Hypothalamus (tissue), 51 donors: ENCODE results near the gene SDHAF1.
"Not testable (repeated sequence)": the region's sequence is repeated elsewhere in the genome, so short reads cannot be mapped to it uniquely, and the experiment has no call there.

ENCODE experiments used
- DNase-seq, 51 donors: peaks; one replicate each; lab custom pipeline; 2025; lab: John Stamatoyannopoulos, UW

Gene SDHAF1

DNA sequence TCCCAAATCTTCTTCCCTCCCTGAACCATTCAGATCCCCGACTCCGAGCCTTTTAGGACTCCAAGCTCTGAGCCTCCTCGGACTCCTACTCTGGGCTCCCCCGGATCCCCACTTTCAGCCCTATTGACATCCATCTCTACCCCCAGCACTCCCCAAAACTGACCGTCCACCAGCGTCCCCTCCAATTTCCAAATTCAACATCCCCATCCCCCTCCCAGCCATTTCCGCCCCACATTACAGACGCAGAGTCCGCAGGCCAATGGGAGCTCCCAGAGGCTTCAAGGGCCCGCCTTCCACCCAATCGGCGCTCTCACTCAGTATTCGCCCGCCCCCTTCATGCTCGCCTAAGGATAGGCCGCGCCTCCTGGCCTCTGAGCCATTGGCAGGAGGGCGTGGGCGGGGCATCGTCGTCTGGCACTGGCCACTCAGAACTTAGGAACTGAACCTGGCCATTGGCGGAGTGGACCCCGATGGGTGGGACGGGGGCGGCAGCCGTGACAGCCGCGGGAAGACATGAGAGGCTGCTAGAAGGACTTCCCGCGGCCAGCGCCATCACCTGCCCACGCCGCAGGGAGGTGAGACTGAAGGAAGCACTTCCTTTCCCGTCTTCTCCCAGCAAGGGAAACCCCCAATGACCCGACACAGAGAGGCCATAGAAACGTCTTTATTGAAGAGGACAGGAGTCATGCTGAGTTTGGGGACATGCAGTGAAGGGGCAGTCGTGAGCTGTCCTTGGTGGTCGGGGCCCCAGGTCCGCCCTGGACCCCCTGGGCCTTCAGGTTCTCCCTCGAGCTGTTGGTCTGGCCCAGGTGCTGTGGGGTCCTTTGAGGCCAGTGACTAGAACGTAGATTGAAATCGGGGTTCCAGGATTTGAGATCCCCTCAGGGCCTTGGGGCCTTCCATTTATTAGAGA lies 19.3 kb downstream of the SDHAF1 start, which contains the start of gene ALKBH6:
TSS of gene ALKBH6 (minus strand) at position 202 of the 913 bp plus-strand sequence. CDS start 816 bp downstream, outside the sequence.
- DNase-seq, result peak; percentile 65 to 99 (median 97)

DNA sequence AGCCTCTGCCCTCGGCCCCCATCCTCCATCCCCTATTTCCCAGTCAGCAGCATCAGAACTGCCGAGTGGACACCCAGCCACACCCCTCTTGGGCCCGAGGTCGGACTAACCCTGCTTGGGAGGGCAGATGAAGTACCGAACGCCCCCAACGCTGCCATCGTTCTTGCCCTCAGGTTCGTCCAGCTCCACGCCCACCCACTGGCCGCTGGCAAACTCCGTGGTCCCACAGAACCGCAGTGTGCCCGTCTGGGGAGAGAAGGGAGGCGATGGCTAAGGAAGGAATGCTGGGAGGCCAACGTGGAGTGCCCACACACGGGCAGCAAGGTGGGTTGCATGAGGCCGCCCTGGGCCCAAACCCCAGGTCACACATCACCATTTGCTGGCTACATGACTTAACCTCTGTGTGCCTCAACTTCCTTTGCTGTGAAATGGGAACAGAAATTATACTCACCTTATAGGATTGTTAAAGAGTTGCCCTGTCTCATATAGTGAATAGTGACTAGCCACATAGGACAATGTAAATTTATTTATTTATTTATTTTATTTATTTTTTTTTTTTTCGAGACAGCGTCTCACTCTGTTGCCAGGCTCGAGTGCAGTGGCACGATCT lies 24.2 kb downstream of the SDHAF1 start:
- DNase-seq, result no peak

GRCh38 chr19:36023432-36023831 lies 28.4 kb downstream of the SDHAF1 start:
- DNase-seq, result no peak

DNA sequence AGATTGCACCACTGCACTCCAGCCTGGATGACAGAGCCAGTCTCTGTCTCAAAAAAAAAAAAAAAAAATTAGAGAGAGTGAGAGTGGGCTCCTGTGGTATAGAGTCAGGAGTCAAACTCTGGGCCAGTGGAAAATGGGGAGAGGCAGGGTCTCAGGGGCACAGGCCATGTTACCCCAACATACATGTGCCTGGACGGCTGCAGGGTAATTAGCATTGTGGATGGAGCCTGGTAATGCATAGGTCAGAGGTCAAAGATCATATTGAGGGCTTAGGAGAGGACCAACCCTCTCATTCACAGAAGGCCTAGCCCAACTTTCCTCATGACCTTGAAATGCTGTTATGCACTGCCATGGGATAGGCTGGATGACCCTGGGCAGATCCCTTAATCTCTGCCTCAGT lies 30.6 kb downstream of the SDHAF1 start:
- no peak for DNase-seq

DNA sequence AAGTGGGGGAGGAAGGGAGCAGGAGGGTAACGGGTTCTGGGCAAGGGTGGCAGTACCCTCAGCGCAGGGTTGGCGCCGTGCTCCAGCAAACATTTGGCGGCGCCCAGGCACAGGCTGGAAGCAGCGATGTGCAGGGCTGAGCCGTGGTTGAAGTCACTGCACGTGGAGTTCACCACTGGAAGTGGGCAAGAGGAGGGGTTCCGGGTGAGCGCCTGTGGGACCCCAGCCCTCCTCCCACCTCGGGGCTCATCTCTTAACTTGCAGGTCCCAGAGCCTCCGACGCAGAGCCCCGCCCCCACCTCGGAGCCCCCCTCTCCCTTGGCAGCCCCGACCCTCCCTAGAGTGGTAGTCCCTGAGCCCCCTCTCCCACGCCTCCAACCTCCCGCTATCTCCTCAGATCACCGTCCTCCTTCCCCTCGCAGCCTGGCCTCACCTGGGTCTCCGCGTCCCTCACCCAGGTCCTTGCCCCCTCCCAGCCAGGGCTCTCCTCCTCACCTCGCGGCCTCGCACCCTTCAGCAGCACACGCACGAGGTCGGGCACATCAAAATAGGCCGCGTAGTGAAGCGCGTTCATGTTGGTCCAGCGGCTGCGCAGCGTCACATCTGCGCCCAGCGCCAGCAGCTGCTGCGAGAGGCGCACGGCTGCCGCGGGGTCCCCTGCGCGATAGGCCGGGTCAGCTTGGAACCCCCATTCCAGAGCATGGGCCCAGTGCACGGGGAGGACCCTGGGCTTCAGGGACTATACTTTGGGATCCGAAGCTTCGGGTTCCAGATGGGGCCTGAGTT lies 31.3 kb downstream of the SDHAF1 start:
- DNase-seq, result no peak

DNA sequence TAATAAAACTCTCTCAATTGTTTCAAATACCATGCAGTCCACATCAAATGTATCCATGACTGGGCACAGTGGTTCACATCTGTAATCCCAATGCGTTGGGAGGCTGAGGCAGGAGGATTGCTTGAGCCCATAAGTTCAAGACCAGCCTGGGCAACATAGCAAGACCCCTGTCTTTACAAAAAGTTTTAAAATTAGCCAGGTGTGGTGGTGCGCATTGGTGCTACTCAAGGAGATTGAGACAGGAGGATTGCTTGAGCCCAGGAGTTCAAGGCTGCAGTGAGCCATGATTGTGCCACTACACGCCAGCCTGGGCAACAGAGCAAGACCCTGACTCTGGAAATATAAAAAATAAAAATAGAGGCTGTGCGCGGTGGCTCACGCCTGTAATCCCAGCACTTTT lies 32.7 kb downstream of the SDHAF1 start:
- no peak for DNase-seq

GRCh38 chr19:36028313-36029041 lies 33.5 kb downstream of the SDHAF1 start:
- peak in 4 of 51 donors; percentile 7 to 68 (median 42) for DNase-seq

DNA sequence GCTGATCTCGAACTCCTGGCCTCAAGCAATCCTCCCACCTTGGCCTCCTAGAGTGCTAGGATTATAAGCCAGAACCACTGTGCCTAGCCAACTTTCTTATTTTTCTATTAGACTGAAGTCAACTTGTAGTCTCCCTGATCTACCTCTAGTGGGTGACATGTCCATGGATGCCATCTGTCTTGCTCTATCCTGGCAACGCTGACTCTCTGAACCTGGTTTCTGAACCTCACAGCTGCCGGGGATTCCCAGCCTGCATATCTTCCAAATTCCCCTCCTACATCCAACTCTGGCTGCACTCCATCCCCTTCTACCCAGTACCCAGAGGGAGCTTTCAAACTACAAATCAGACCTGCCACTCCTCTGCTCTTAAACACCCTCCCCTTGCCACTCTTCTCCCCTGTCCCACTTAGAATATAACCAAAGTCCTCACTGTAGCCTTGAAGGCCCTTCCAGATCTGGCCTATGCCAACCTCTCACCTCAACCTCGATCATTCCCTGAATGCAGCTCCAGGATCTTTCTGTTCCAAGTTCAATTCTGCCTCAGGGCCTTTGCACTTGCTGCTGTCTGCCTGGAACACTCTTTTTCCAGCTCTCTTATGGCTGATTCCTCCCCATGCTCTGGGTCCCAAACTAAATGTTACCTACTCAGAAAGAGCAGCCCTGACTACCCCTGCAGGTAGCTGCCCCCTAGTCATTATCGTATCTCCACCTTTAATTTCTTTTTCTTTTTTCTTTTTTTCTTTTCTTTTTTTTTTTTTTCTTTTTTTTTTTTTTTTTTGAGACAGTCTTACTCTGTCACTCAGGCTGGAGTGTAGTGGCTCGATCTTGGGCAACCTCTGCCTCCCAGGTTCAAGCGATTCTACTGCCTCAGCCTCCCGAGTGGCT lies 35.5 kb downstream of the SDHAF1 start:
- DNase-seq, result no peak

DNA sequence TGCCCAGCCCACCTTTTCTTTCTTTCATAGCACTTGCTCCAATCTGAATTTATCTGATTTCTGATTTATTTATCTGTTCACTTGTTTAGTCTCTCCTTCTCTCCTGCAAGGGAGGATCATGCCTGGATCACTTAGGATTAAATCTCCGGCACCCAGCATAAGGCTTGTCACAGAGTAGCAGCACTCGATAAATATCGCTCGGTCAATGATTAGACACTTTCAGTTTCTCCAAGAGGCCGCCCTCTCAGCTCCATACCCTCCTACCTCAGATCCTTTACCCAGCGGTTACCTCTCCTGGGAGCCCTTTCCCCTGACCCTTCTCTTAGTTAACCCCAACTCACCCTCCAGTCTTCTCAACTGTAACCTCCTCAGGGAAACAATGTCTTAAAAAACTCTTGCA lies 36.3 kb downstream of the SDHAF1 start:
- no peak for DNase-seq

DNA sequence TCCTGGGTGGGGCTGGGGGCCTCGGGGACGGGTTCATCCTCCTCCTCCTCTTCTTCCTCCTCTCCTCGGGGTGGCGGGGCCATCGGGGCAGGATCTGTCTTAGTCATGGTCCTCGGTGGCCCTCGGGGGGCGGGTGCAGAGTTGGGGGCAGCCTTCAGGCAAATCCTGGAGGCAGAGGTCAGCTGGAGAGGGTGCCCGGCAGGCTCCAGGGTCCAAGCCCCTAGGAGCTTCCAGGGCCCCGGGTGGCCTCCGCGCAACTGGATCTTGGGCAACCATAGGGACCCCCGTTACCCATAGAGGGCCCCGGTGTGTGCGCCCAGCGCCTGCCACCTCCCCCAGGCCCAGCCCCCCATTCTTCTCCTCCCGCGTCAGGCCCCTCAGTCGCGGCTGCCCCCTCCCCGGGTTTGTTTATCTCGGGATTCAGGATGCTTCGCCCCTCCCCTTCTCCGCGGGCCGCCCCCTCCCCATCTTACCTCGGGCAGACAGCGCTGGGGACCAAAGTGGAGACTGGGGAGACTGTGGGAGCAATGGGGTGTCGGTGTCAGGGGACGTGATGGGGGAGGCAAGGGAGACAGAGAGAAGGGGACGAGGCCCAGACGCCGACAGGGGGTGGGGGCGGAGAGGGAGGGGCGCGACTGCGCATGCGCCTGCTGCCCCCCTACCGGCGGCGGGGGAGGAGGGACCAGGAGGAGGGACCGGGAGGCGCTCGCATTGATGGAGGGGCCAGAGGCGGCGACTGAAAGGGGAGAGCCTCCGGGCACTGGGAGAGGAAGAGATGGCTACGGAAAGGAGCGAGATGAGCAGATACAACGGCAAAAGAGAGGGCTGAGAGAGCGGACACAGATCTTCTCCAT lies 37.5 kb downstream of the SDHAF1 start, which contains the start of gene CLIP3:
TSS of gene CLIP3 (minus strand) at position 623 of the 854 bp plus-strand sequence. CDS start at position 107, 516 bp downstream.
- DNase-seq, result peak; percentile 15 to 89 (median 74)

DNA sequence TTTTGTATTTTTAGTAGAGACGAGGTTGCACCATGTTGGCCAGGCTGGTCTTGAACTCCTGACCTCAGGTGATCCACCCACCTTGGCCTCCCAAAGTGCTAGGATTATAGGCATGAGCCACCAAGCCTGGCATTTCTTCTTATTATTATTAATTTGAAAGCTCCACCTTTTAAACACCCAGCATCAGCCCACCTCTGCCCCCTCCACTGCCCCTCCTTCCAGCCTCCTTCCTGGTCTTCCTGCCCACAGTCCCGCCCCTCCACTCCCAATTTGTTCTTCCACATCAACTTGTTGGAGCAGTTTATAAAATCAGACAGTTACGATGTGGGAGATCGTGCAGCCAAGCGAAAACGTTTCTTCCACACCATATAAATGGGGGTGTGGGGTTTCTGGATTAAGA lies 45.5 kb downstream of the SDHAF1 start:
- no peak for DNase-seq

DNA sequence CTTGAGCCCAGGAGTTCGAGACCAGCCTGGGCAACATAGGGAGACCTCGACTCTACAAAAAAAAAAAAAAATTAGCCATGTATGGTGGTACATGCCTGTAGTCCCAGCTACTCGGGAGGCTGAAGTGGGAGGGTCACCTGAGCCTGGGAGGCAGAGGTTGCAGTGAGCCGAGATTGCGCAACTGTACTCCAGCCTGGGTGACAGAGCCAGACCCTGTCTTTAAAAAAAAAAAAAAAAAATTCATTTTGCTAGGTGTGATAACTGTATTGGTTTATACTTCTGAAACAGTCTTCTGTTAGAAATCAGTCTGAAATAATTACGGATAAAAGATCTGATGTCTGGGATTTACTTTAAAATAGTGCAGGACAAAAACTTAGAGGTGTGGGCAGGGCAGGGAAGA lies 46.1 kb downstream of the SDHAF1 start:
- not testable (repeated sequence) for DNase-seq

DNA sequence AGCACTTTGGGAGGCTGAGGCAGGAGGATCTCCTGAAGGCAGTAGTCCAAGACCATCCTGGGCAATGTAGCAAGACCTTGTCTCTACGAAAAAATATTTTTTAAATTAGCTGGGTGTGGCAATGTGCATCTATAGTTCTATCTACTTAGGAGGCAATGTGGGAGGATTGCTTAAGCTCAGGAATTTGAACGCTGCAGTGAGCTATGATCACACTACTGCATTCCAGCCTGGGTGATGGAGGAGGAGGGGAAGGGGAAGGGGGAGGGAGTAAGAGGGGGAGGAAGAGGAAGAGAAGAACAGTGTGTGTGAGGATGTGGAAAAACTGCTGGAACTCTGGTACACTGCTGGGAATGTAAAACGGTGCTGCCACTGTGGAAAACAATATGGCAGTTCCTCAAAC lies 46.8 kb downstream of the SDHAF1 start:
- peak in 1 of 51 donors; percentile 5 for DNase-seq

DNA sequence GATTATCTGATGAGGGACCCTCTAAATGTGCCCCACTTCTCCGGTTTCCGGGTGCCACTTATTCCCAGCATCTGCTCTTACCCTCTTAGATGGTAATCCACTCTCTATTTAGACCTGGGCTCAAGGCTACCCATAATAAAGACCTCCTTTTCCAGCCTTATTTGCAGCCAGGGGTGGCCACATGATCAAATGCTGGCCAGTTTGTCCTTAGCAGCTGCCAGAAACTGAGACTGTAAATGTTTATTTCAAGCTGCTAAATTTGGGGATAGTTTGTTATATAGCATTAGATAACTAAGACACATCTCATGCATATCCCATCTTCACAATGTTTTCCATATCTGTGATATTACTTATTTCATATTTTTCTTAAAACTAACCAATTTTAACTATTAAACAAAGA lies 49.0 kb downstream of the SDHAF1 start:
- peak in 8 of 51 donors; percentile 3 to 41 (median 18) for DNase-seq
